GM12878 (cell line): ENCODE data around the gene UBASH3A. TPM values are rescaled to one million over a fixed set of nuclear protein-coding genes. Genes with fewer than 3 reads are reported as not detected.

Source experiments
- ATAC-seq: fragments of 200-7000 bp; cut with Tn5 transposase; 3 replicates; pipeline ENCODE4 v1.9.1; 2020; ENCODE audit warnings: mild to moderate bottlenecking, moderate library complexity
- BruUV-seq: library from RNA; stranded (reverse); fragments of 400-500 nt; replicated peaks from 2 replicates; lab custom pipeline; 2021; lab: Mats Ljungman, UMichigan
- CTCF ChIA-PET: fragments of 300-600 bp; sonication (Branson Sonifier 250); formaldehyde crosslinking; extraction: SDS; loops from one replicate; lab custom pipeline; 2021; ENCODE audit warnings: inconsistent platforms; lab: Yijun Ruan, JAX
- POLR2A ChIA-PET: fragments of 350-600 bp; formaldehyde crosslinking; extraction: SDS; loops from one replicate; lab custom pipeline; 2021; ENCODE audit warnings: inconsistent platforms; lab: Charles Lee
- RAD21 ChIA-PET: fragments of 300-600 bp; sonication (Branson Sonifier 250); formaldehyde crosslinking; loops from one replicate; lab custom pipeline; 2023; ENCODE audit warnings: antibody characterized with exemption; ENCODE audit not compliant: unreplicated experiment; lab: Charles Lee
- SMC1A ChIA-PET: fragments of 300-600 bp; sonication (Branson Sonifier 250); formaldehyde crosslinking; loops from one replicate; lab custom pipeline; 2023; ENCODE audit not compliant: unreplicated experiment, uncharacterized antibody; lab: Charles Lee
- DNase-seq: peaks from one replicate; pipeline ENCODE4 v3.0.0-alpha.2; 2011; ENCODE audit warnings: low read depth, low spot score
- FAIRE-seq: peaks from 3 replicates; lab custom pipeline; 2011; peaks lifted over from hg19 to GRCh38; lab: Jason Lieb, UNC
- H2AFZ ChIP-seq: 2 replicates; pipeline ENCODE4 v1.6.0; 2011; ENCODE audit warnings: low read depth, low read length, control low read depth; ENCODE audit not compliant: control insufficient read depth
- H3K27ac ChIP-seq: 2 replicates; pipeline ENCODE4 v1.5.1; 2011; ENCODE audit warnings: control low read depth; ENCODE audit not compliant: control insufficient read depth, insufficient read depth
- H3K27me3 ChIP-seq, 2 experiments: replicated peaks in 1 of 2; 2 replicates each; pipeline versions ENCODE4 v1.6.0 to v1.6.1; 2011; ENCODE audit warnings: low read length in 1 of 2; ENCODE audit not compliant: control insufficient read depth in 2 of 2, insufficient read depth in 2 of 2
- H3K36me3 ChIP-seq, 2 experiments: 2 replicates each; pipeline ENCODE4 v1.5.1; 2011; ENCODE audit warnings: low read length in 1 of 2; ENCODE audit not compliant: control insufficient read depth in 2 of 2, insufficient read depth in 2 of 2
- H3K4me1 ChIP-seq: 2 replicates; pipeline ENCODE4 v1.6.1; 2011; ENCODE audit warnings: mild to moderate bottlenecking, low read length, moderate library complexity, mixed read lengths; ENCODE audit not compliant: control insufficient read depth, insufficient read depth
- H3K4me2 ChIP-seq: 2 replicates; pipeline ENCODE4 v1.6.0; 2011; ENCODE audit warnings: control low read depth; ENCODE audit not compliant: control insufficient read depth, insufficient read depth
- H3K4me3 ChIP-seq: fragments of 200-600 bp; sonication (generic); 2 replicates; pipeline ENCODE4 v1.5.1; 2016
- H3K79me2 ChIP-seq: 2 replicates; pipeline ENCODE4 v1.6.0; 2011; ENCODE audit warnings: low read length; ENCODE audit not compliant: control insufficient read depth, insufficient read depth
- H3K9ac ChIP-seq: 2 replicates; pipeline ENCODE4 v1.8.0; 2011; ENCODE audit warnings: low read length, control low read depth, mixed read lengths; ENCODE audit not compliant: control insufficient read depth, insufficient read depth
- H3K9me3 ChIP-seq: replicated peaks from 3 replicates; pipeline ENCODE4 v1.5.1; 2011; ENCODE audit warnings: mild to moderate bottlenecking, low read length; ENCODE audit not compliant: control insufficient read depth, insufficient read depth
- H4K20me1 ChIP-seq: 2 replicates; pipeline ENCODE4 v1.6.0; 2011; ENCODE audit not compliant: control insufficient read depth, insufficient read depth
- HDAC6 ChIP-seq: fragments of 200-600 bp; sonication (generic); IDR thresholded peaks from one replicate; pipeline ENCODE4 v1.8.0; 2017; ENCODE audit warnings: antibody characterized with exemption; ENCODE audit not compliant: unreplicated experiment
- STAT1 ChIP-seq: fragments of 450-650 bp; conservative IDR thresholded peaks from 2 replicates; pipeline ENCODE4 v1.6.1; 2014; ENCODE audit warnings: antibody characterized with exemption, mild to moderate bottlenecking
- WGBS: methylation state at CpG from one replicate; pipeline ENCODE4 v1.1.6; 2016; ENCODE audit warnings: low lambda C conversion rate; ENCODE audit not compliant: insufficient replicate concordance, insufficient coverage; ENCODE audit errors: missing lambda C conversion rate; 5-methylcytosine and 5-hydroxymethylcytosine counted together
- in situ Hi-C: fragments of 300-500 bp; cut with MboI; formaldehyde crosslinking; loops from 9 replicates; pipeline ENCODE4 v1.14.3; 2018; ENCODE audit warnings: mixed read lengths
- intact Hi-C: fragments of 100-400 bp; cut with micrococcal nuclease; formaldehyde crosslinking; loops from one replicate; pipeline ENCODE4 v1.14.2; 2022; ENCODE audit not compliant: unreplicated experiment
- polyA plus RNA-seq, 11 experiments: library from polyadenylated mRNA; depleted of rRNA in 4 of 11; unstranded in 6 of 11; stranded (reverse) in 5 of 11; fragments of >200 nt; fragmentation: Nextera tagmentation in 4 of 11; fragmentation: Illumina TruSeq in 1 of 11; extraction: Ambion mirVana in 4 of 11; extraction: Trizol in 1 of 11; gene quantifications; 1 replicate in 1 of 11; 2 replicates in 10 of 11; pipeline versions ENCODE4 v1.2.1 to v1.2.3, GENCODE V29; 2011 to 2016; ENCODE audit warnings: inconsistent platforms in 2 of 11, missing spikeins in 2 of 11, low read depth in 1 of 11
- total RNA-seq, 4 experiments: library from RNA; depleted of rRNA in 3 of 4; stranded (reverse); fragments of >200 nt in 3 of 4; fragmentation: Illumina TruSeq in 1 of 4; extraction: Trizol in 1 of 4; gene quantifications; 2 replicates each; pipeline versions ENCODE4 v1.2.1 to v1.2.3, GENCODE V29; 2013 to 2021
- TF ChIP-seq, protein P1 (sequence below): fragments of 450-650 bp; formaldehyde crosslinking; IDR thresholded peaks from 2 replicates; pipeline ENCODE4 v1.4.0; 2020; ENCODE audit warnings: mild to moderate bottlenecking, moderate library complexity

The UBASH3A gene
- total and polyA plus RNA-seq, 10 of the 15 experiments (the other 5 are each of a cell fraction or from before 2014, with no cell fraction given) = 0.04 to 0.39 (median 0.23) TPM; not detected in 1

DNA sequence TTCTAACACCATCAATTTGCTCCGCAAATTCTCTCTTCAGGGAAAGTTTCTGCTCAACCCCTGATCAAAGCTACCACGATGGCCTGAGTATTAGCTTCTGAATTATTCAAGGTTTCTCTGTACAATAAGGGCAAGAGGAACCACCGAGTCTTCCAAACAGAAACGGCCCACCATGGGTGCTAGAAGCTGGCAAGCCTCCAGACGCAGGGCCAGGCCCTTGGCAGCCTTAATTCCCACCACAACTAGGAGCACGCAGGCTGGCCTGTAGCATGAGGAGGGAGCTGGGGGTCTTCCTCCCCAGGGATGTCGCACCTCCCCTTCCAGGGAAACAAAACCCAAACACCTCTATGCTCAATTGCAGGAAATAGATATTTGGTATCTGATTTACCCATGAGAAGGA, 81.3 kb downstream of the UBASH3A start:
- ChIA-PET RAD21 (no interaction called here), SMC1A (interaction anchor here (1.3 kb wide), 2 partner anchors 15 to 30 kb away, joined by 3 read pairs; no protein-coding TSS in a partner anchor), CTCF (interaction anchor here (0.7 to 1.4 kb wide), 2 partner anchors 18 to 52 kb away, joined by 3 read pairs; no protein-coding TSS in a partner anchor), POLR2A (no interaction called here)
- Histone ChIP-seq H3K36me3 (no peaks in the 10 kb centered on the region), H3K4me3 (no peak overlapping the region), H4K20me1 (no peaks in the 10 kb centered on the region), H3K27ac (no peak overlapping the region), H2AFZ (no peak overlapping the region), H3K9me3 (no peaks in the 10 kb centered on the region; the same call in 2 of the 3 replicates), H3K27me3 (no peaks in the 10 kb centered on the region; a peak in 1 of 4 replicates), H3K9ac (no peak overlapping the region), H3K4me1 (no peaks in the 10 kb centered on the region), H3K4me2 (no peak overlapping the region), H3K79me2 (no peaks in the 10 kb centered on the region)
- DNase-seq (no peak), ATAC-seq (no peak), FAIRE-seq (no peak)
- intact Hi-C loops (no loop called here), in situ Hi-C loops (no loop called here)
- BruUV-seq = no TSS peak
- no peak for TF ChIP-seq HDAC6
- 43% methylated on average over 7 of the region's 7 CpGs for WGBS

- CTCF ChIA-PET = no interaction called here
- in situ Hi-C loops (no loop called here), intact Hi-C loops (no loop called here)
- Histone ChIP-seq H2AFZ (no peak overlapping the region), H3K27me3 (no peaks in the 10 kb centered on the region; a peak in 1 of 4 replicates), H3K79me2 (no peaks in the 10 kb centered on the region), H3K9ac (no peak overlapping the region), H3K27ac (no peak overlapping the region), H4K20me1 (no peaks in the 10 kb centered on the region), H3K4me3 (no peak overlapping the region), H3K4me1 (peaks cover 5% of the 10 kb centered on the region; the same call in 1 of the 2 replicates), H3K36me3 (no peaks in the 10 kb centered on the region), H3K4me2 (no peak overlapping the region), H3K9me3 (no peaks in the 10 kb centered on the region; the same call in 2 of the 3 replicates)
- TF ChIP-seq, protein P1, sequence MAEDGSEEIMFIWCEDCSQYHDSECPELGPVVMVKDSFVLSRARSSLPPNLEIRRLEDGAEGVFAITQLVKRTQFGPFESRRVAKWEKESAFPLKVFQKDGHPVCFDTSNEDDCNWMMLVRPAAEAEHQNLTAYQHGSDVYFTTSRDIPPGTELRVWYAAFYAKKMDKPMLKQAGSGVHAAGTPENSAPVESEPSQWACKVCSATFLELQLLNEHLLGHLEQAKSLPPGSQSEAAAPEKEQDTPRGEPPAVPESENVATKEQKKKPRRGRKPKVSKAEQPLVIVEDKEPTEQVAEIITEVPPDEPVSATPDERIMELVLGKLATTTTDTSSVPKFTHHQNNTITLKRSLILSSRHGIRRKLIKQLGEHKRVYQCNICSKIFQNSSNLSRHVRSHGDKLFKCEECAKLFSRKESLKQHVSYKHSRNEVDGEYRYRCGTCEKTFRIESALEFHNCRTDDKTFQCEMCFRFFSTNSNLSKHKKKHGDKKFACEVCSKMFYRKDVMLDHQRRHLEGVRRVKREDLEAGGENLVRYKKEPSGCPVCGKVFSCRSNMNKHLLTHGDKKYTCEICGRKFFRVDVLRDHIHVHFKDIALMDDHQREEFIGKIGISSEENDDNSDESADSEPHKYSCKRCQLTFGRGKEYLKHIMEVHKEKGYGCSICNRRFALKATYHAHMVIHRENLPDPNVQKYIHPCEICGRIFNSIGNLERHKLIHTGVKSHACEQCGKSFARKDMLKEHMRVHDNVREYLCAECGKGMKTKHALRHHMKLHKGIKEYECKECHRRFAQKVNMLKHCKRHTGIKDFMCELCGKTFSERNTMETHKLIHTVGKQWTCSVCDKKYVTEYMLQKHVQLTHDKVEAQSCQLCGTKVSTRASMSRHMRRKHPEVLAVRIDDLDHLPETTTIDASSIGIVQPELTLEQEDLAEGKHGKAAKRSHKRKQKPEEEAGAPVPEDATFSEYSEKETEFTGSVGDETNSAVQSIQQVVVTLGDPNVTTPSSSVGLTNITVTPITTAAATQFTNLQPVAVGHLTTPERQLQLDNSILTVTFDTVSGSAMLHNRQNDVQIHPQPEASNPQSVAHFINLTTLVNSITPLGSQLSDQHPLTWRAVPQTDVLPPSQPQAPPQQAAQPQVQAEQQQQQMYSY (CRISPR knock-in tag) = no peak
- no peak for TF ChIP-seq STAT1
- BruUV-seq = no TSS peak
- RAD21 ChIA-PET = no interaction called here
- POLR2A ChIA-PET = no interaction called here
- WGBS = 59% methylated on average over 6 of the region's 6 CpGs
- FAIRE-seq = no peak
- SMC1A ChIA-PET = no interaction called here
- DNase-seq = no peak
- no peak for ATAC-seq
Measured at GRCh38 chr21:42486072-42486471, 82.4 kb downstream of the UBASH3A start.
